Osteocyte (in vitro differentiated cells): Measurements from ENCODE around the gene TSPAN6. TPM values are rescaled to one million over a fixed set of nuclear protein-coding genes. Genes with fewer than 3 reads are reported as not detected.

Experiments used
- DNase-seq: peaks from one replicate; pipeline ENCODE4 v3.0.0; 2021; ENCODE audit warnings: mixed read lengths; ENCODE audit not compliant: unreplicated experiment; ENCODE audit errors: extremely low spot score
- H3K27ac Mint-ChIP-seq: one replicate; pipeline ENCODE4 v1.8.0; 2021; ENCODE audit warnings: mild to moderate bottlenecking, mixed read lengths; ENCODE audit not compliant: unreplicated experiment
- H3K27me3 Mint-ChIP-seq: one replicate; pipeline ENCODE4 v1.8.0; 2021; ENCODE audit warnings: mixed read lengths; ENCODE audit not compliant: unreplicated experiment
- H3K36me3 Mint-ChIP-seq: one replicate; pipeline ENCODE4 v1.8.0; 2021; ENCODE audit warnings: mixed read lengths; ENCODE audit not compliant: unreplicated experiment
- H3K4me1 Mint-ChIP-seq: one replicate; pipeline ENCODE4 v1.8.0; 2021; ENCODE audit warnings: mixed read lengths; ENCODE audit not compliant: unreplicated experiment
- H3K4me3 Mint-ChIP-seq: one replicate; pipeline ENCODE4 v1.8.0; 2021; ENCODE audit warnings: mild to moderate bottlenecking, moderate library complexity, mixed read lengths; ENCODE audit not compliant: unreplicated experiment
- H3K9me3 Mint-ChIP-seq: one replicate; pipeline ENCODE4 v1.8.0; 2021; ENCODE audit warnings: mixed read lengths; ENCODE audit not compliant: unreplicated experiment
- CTCF ChIP-seq: fragments of 200-600 bp; sonication (generic); IDR thresholded peaks from 2 replicates; pipeline ENCODE4 v1.5.0; 2021; ENCODE audit warnings: antibody characterized with exemption, mild to moderate bottlenecking, moderate library complexity
- total RNA-seq: library from RNA; stranded (reverse); gene quantifications from 2 replicates; pipeline ENCODE4 v1.2.1, GENCODE V29; 2021

TSPAN6 gene
- total RNA-seq, 1 donor from 2014 or later, result 49.3 TPM

- Mint-ChIP-seq H3K9me3 (peaks cover 13% of the 10 kb centered on the region), H3K4me1 (peaks cover 53% of the 10 kb centered on the region), H3K27ac (no peak overlapping the region), H3K36me3 (no peaks in the 10 kb centered on the region), H3K27me3 (no peaks in the 10 kb centered on the region), H3K4me3 (no peak overlapping the region)
- DNase-seq, result no peak
- TF ChIP-seq CTCF, result no peak
Observed at GRCh38 chrX:100642290-100642689, 5.7 kb upstream of the TSPAN6 start.

GRCh38 chrX:100635989-100636320 lies 651 bp downstream of the TSPAN6 start:
- Mint-ChIP-seq H3K27ac (peak overlapping the region; percentile 93), H3K4me3 (peak overlapping the region; percentile 92), H3K9me3 (peaks cover 8% of the 10 kb centered on the region), H3K4me1 (peaks cover 27% of the 10 kb centered on the region), H3K36me3 (peaks cover under 1% of the 10 kb centered on the region), H3K27me3 (no peaks in the 10 kb centered on the region)
- no peak for TF ChIP-seq CTCF
- no peak for DNase-seq

GRCh38 chrX:100635040-100635439 lies 1.6 kb downstream of the TSPAN6 start:
- DNase-seq, result no peak
- Mint-ChIP-seq H3K36me3 (peaks cover 10% of the 10 kb centered on the region), H3K9me3 (peaks cover 8% of the 10 kb centered on the region), H3K4me1 (peaks cover 27% of the 10 kb centered on the region), H3K27me3 (no peaks in the 10 kb centered on the region), H3K4me3 (peak overlapping the region; percentile 92), H3K27ac (no peak overlapping the region)
- TF ChIP-seq CTCF, result no peak

GRCh38 chrX:100625985-100626491 lies 10.6 kb downstream of the TSPAN6 start:
- H3K4me1 Mint-ChIP-seq, result peaks cover 2% of the 10 kb centered on the region
- H3K27ac Mint-ChIP-seq, result no peak overlapping the region
- H3K9me3 Mint-ChIP-seq, result no peaks in the 10 kb centered on the region
- peaks cover 18% of the 10 kb centered on the region for H3K36me3 Mint-ChIP-seq
- H3K27me3 Mint-ChIP-seq, result no peaks in the 10 kb centered on the region
- TF ChIP-seq CTCF, result no peak
- H3K4me3 Mint-ChIP-seq, result no peak overlapping the region
- DNase-seq, result no peak

- H3K9me3 Mint-ChIP-seq, result no peaks in the 10 kb centered on the region
- DNase-seq, result no peak
- H3K4me1 Mint-ChIP-seq, result peaks cover 2% of the 10 kb centered on the region
- TF ChIP-seq CTCF, result no peak
- H3K36me3 Mint-ChIP-seq, result no peaks in the 10 kb centered on the region
- no peak overlapping the region for H3K4me3 Mint-ChIP-seq
- H3K27ac Mint-ChIP-seq, result no peak overlapping the region
- H3K27me3 Mint-ChIP-seq, result peaks cover 1% of the 10 kb centered on the region
Observed at GRCh38 chrX:100623001-100623400, 13.6 kb downstream of the TSPAN6 start.
